ENCODE measurements around the gene ALK. TPM values are rescaled to one million over a fixed set of nuclear protein-coding genes. Genes with fewer than 3 reads are reported as not detected.

The ALK gene
- total RNA-seq, 1 experiment from 2014 or later: 0.07 TPM

GRCh38 chr2:29617351-29617750 lies 304.0 kb downstream of the ALK start:
- Mint-ChIP-seq H3K4me3 (ENCODE audit: unreplicated experiment) (no peak overlapping the region), H3K9me3 (ENCODE audit: unreplicated experiment) (no peaks in the 10 kb centered on the region), H3K36me3 (ENCODE audit: insufficient read depth, unreplicated experiment) (no peaks in the 10 kb centered on the region), H3K4me1 (ENCODE audit: insufficient read depth, unreplicated experiment) (no peaks in the 10 kb centered on the region), H3K27ac (ENCODE audit: low read depth, unreplicated experiment) (no peak overlapping the region), H3K27me3 (ENCODE audit: insufficient read depth, unreplicated experiment) (peaks cover 4% of the 10 kb centered on the region)
- CTCF ChIA-PET: interaction anchor here (0.6 to 0.7 kb wide), 2 partner anchors 280 to 494 kb away, joined by 3 read pairs; no protein-coding TSS in a partner anchor
- no peak for DNase-seq (ENCODE audit: unreplicated experiment)
- BruUV-seq (replicated peaks): no TSS peak
- POLR2A ChIA-PET: interaction anchor here (0.6 kb wide), 1 partner anchor 26 kb away, joined by 4 read pairs; no protein-coding TSS in a partner anchor
- intact Hi-C loops (cut with micrococcal nuclease): no loop called here
- TF ChIP-seq, protein P1, sequence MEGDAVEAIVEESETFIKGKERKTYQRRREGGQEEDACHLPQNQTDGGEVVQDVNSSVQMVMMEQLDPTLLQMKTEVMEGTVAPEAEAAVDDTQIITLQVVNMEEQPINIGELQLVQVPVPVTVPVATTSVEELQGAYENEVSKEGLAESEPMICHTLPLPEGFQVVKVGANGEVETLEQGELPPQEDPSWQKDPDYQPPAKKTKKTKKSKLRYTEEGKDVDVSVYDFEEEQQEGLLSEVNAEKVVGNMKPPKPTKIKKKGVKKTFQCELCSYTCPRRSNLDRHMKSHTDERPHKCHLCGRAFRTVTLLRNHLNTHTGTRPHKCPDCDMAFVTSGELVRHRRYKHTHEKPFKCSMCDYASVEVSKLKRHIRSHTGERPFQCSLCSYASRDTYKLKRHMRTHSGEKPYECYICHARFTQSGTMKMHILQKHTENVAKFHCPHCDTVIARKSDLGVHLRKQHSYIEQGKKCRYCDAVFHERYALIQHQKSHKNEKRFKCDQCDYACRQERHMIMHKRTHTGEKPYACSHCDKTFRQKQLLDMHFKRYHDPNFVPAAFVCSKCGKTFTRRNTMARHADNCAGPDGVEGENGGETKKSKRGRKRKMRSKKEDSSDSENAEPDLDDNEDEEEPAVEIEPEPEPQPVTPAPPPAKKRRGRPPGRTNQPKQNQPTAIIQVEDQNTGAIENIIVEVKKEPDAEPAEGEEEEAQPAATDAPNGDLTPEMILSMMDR (IDR thresholded peaks at IDR 0.05; ENCODE audit: unreplicated experiment): no peak

DNA sequence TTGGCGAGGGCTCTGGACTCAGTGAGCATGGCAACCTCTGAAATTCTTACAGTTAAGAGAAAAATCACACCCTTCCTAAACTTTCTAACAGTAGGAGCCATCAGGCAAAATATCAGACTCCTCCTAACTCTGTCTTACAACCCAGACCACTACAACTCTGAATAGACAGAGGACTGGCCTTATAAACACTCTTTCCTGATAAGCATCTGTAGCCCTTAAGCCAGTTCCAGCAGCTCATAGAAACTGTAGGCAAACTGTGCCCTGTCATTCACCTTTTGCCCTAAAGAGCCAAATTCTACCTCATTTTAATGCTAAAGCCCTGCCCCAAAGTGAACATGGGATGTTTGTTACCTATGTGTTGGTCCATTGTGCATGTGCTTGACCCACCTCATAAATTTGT lies 304.8 kb downstream of the ALK start:
- no TSS peak for BruUV-seq (replicated peaks)
- H3K27ac Mint-ChIP-seq (ENCODE audit: low read depth, unreplicated experiment): no peak overlapping the region

GRCh38 chr2:29615841-29616240 lies 305.5 kb downstream of the ALK start:
- BruUV-seq (replicated peaks): no TSS peak
- ChIA-PET CTCF (interaction anchor here (0.7 kb wide), 1 partner anchor 9 kb away, joined by 3 read pairs; no protein-coding TSS in a partner anchor), POLR2A (no interaction called here)
- Mint-ChIP-seq H3K4me3 (ENCODE audit: unreplicated experiment) (no peak overlapping the region), H3K36me3 (ENCODE audit: insufficient read depth, unreplicated experiment) (no peaks in the 10 kb centered on the region), H3K9me3 (ENCODE audit: unreplicated experiment) (no peaks in the 10 kb centered on the region), H3K4me1 (ENCODE audit: insufficient read depth, unreplicated experiment) (no peaks in the 10 kb centered on the region), H3K27me3 (ENCODE audit: insufficient read depth, unreplicated experiment) (no peaks in the 10 kb centered on the region), H3K27ac (ENCODE audit: low read depth, unreplicated experiment) (no peak overlapping the region)
- intact Hi-C loops (cut with micrococcal nuclease): no loop called here
- TF ChIP-seq, protein P1 (IDR thresholded peaks at IDR 0.05; ENCODE audit: unreplicated experiment): no peak
- DNase-seq (ENCODE audit: unreplicated experiment): no peak

More for the DNA sequence above, 304.8 kb downstream of the ALK start:
- POLR2A ChIA-PET: no interaction called here
- Mint-ChIP-seq H3K4me1 (ENCODE audit: insufficient read depth, unreplicated experiment) (no peaks in the 10 kb centered on the region), H3K4me3 (ENCODE audit: unreplicated experiment) (no peak overlapping the region), H3K27me3 (ENCODE audit: insufficient read depth, unreplicated experiment) (no peaks in the 10 kb centered on the region), H3K9me3 (ENCODE audit: unreplicated experiment) (no peaks in the 10 kb centered on the region), H3K36me3 (ENCODE audit: insufficient read depth, unreplicated experiment) (no peaks in the 10 kb centered on the region)
- intact Hi-C loops (cut with micrococcal nuclease): no loop called here
- TF ChIP-seq, protein P1 (IDR thresholded peaks at IDR 0.05; ENCODE audit: unreplicated experiment): no peak
- no peak for DNase-seq (ENCODE audit: unreplicated experiment)
- CTCF ChIA-PET: interaction anchor here (0.7 kb wide), 1 partner anchor 495 kb away, joined by 3 read pairs; no protein-coding TSS in a partner anchor

GRCh38 chr2:29615183-29615582 lies 306.2 kb downstream of the ALK start:
- Mint-ChIP-seq H3K27ac (ENCODE audit: low read depth, unreplicated experiment) (no peak overlapping the region), H3K27me3 (ENCODE audit: insufficient read depth, unreplicated experiment) (no peaks in the 10 kb centered on the region), H3K4me1 (ENCODE audit: insufficient read depth, unreplicated experiment) (no peaks in the 10 kb centered on the region), H3K9me3 (ENCODE audit: unreplicated experiment) (no peaks in the 10 kb centered on the region), H3K36me3 (ENCODE audit: insufficient read depth, unreplicated experiment) (no peaks in the 10 kb centered on the region), H3K4me3 (ENCODE audit: unreplicated experiment) (no peak overlapping the region)
- DNase-seq (ENCODE audit: unreplicated experiment): no peak
- BruUV-seq (replicated peaks): no TSS peak
- ChIA-PET CTCF (no interaction called here), POLR2A (no interaction called here)
- intact Hi-C loops (cut with micrococcal nuclease): no loop called here
- TF ChIP-seq, protein P1 (IDR thresholded peaks at IDR 0.05; ENCODE audit: unreplicated experiment): no peak

Measured in MCF 10A (cell line).